Urinary bladder (tissue), 4 donors: ENCODE data around the gene NDUFV2. TPM values are rescaled to one million over a fixed set of nuclear protein-coding genes. Genes with fewer than 3 reads are reported as not detected.
A peak's percentile ranks its signal among the peaks of the same experiment; 100 is the strongest.

Experiments
- DNase-seq: peaks from one replicate; pipeline ENCODE4 v3.0.0-alpha.2; 2015; ENCODE audit errors: extremely low spot score
- H3K27ac ChIP-seq: one replicate; pipeline ENCODE4 v1.5.1; 2013; ENCODE audit warnings: low read depth, mild to moderate bottlenecking, moderate library complexity
- H3K36me3 ChIP-seq: one replicate; pipeline ENCODE4 v1.6.1; 2013; ENCODE audit warnings: mild to moderate bottlenecking, moderate library complexity; ENCODE audit not compliant: insufficient read depth
- H3K4me1 ChIP-seq: one replicate; pipeline ENCODE4 v1.6.1; 2013; ENCODE audit warnings: mild to moderate bottlenecking, moderate library complexity; ENCODE audit not compliant: insufficient read depth
- H3K4me3 ChIP-seq: one replicate; pipeline ENCODE4 v1.5.1; 2013; ENCODE audit warnings: low read depth, low read length
- WGBS: extraction: QIAGEN DNeasy Blood & Tissue Kit; methylation state at CpG from one replicate; pipeline ENCODE4 v1.1.7; 2013; 5-methylcytosine and 5-hydroxymethylcytosine counted together
- polyA plus RNA-seq: library from polyadenylated mRNA; stranded (reverse); fragments of 200-250 nt; gene quantifications from one replicate; pipeline ENCODE4 v1.2.3, GENCODE V29; 2013
- total RNA-seq: library from RNA; depleted of rRNA; stranded (reverse); fragments of >200 nt; gene quantifications from one replicate; pipeline ENCODE4 v1.2.3, GENCODE V29; 2014
- donor health status: healthy with polysubstance abuse.
- donor health status: healthy.

The NDUFV2 gene
- total and polyA plus RNA-seq, 2 donors: 116 to 143 TPM

- H3K4me1 ChIP-seq: no peaks in the 10 kb centered on the region
- H3K27ac ChIP-seq: no peak overlapping the region
- H3K4me3 ChIP-seq: no peak overlapping the region
Observed at GRCh38 chr18:9113468-9114149, 11.1 kb downstream of the NDUFV2 start.

GRCh38 chr18:9115984-9116383, 13.5 kb downstream of the NDUFV2 start:
- Histone ChIP-seq H3K27ac (no peak overlapping the region), H3K36me3 (no peaks in the 10 kb centered on the region), H3K4me3 (no peak overlapping the region), H3K4me1 (no peaks in the 10 kb centered on the region)
- DNase-seq: no peak

More at GRCh38 chr18:9113468-9114149, 11.1 kb downstream of the NDUFV2 start:
- 65% methylated on average over 7 of the region's 7 CpGs for WGBS
- DNase-seq: no peak
- no peaks in the 10 kb centered on the region for H3K36me3 ChIP-seq

GRCh38 chr18:9117980-9118841, 15.7 kb downstream of the NDUFV2 start:
- peak overlapping the region; percentile 38 for H3K27ac ChIP-seq
- no peak for DNase-seq
- WGBS: 28% methylated on average over 5 of the region's 5 CpGs
- H3K4me3 ChIP-seq: no peak overlapping the region
- H3K36me3 ChIP-seq: no peaks in the 10 kb centered on the region
- H3K4me1 ChIP-seq: no peaks in the 10 kb centered on the region

- WGBS: 51% methylated on average over 1 of the region's 1 CpG
Observed at GRCh38 chr18:9120796-9121195, 18.3 kb downstream of the NDUFV2 start.

GRCh38 chr18:9123520-9123919, 21.0 kb downstream of the NDUFV2 start:
- no peak overlapping the region for H3K4me3 ChIP-seq
- DNase-seq: no peak
- 99% methylated on average over 2 of the region's 2 CpGs for WGBS
- H3K36me3 ChIP-seq: no peaks in the 10 kb centered on the region
- H3K27ac ChIP-seq: no peak overlapping the region
- no peaks in the 10 kb centered on the region for H3K4me1 ChIP-seq

More at GRCh38 chr18:9120796-9121195, 18.3 kb downstream of the NDUFV2 start:
- no peak for DNase-seq
- Histone ChIP-seq H3K36me3 (no peaks in the 10 kb centered on the region), H3K4me1 (no peaks in the 10 kb centered on the region), H3K27ac (no peak overlapping the region), H3K4me3 (no peak overlapping the region)

- no peak for DNase-seq
- H3K36me3 ChIP-seq: no peaks in the 10 kb centered on the region
- H3K4me1 ChIP-seq: no peaks in the 10 kb centered on the region
- no peak overlapping the region for H3K4me3 ChIP-seq
- no peak overlapping the region for H3K27ac ChIP-seq
- 93% methylated on average over 1 of the region's 1 CpG for WGBS
Observed at GRCh38 chr18:9124824-9125223, 22.3 kb downstream of the NDUFV2 start.

GRCh38 chr18:9126337-9126736, 23.8 kb downstream of the NDUFV2 start:
- no peak overlapping the region for H3K27ac ChIP-seq
- no peaks in the 10 kb centered on the region for H3K4me1 ChIP-seq

GRCh38 chr18:9130195-9130594, 27.7 kb downstream of the NDUFV2 start:
- no peaks in the 10 kb centered on the region for H3K4me1 ChIP-seq
- 80% methylated on average over 4 of the region's 4 CpGs for WGBS
- H3K27ac ChIP-seq: no peak overlapping the region
- no peak overlapping the region for H3K4me3 ChIP-seq
- DNase-seq: no peak
- peaks cover 7% of the 10 kb centered on the region for H3K36me3 ChIP-seq

More at GRCh38 chr18:9126337-9126736, 23.8 kb downstream of the NDUFV2 start:
- DNase-seq: no peak
- no peak overlapping the region for H3K4me3 ChIP-seq
- 54% methylated on average over 3 of the region's 3 CpGs for WGBS
- H3K36me3 ChIP-seq: peaks cover 3% of the 10 kb centered on the region

GRCh38 chr18:9130806-9131205, 28.3 kb downstream of the NDUFV2 start:
- H3K36me3 ChIP-seq: peaks cover 7% of the 10 kb centered on the region
- H3K4me1 ChIP-seq: no peaks in the 10 kb centered on the region
- H3K27ac ChIP-seq: no peak overlapping the region
- no peak overlapping the region for H3K4me3 ChIP-seq
- DNase-seq: no peak
- WGBS: 76% methylated on average over 2 of the region's 2 CpGs

GRCh38 chr18:9132628-9133027, 30.1 kb downstream of the NDUFV2 start:
- Histone ChIP-seq H3K27ac (no peak overlapping the region), H3K36me3 (peaks cover 7% of the 10 kb centered on the region), H3K4me1 (no peaks in the 10 kb centered on the region), H3K4me3 (no peak overlapping the region)
- WGBS: 97% methylated on average over 4 of the region's 4 CpGs
- no peak for DNase-seq

- Histone ChIP-seq H3K36me3 (peaks cover 7% of the 10 kb centered on the region), H3K4me1 (no peaks in the 10 kb centered on the region), H3K4me3 (no peak overlapping the region), H3K27ac (no peak overlapping the region)
- 91% methylated on average over 2 of the region's 2 CpGs for WGBS
- no peak for DNase-seq
Observed at GRCh38 chr18:9133225-9133624, 30.7 kb downstream of the NDUFV2 start.

- no peak for DNase-seq
- no peaks in the 10 kb centered on the region for H3K4me1 ChIP-seq
- peak overlapping the region; percentile 71 for H3K4me3 ChIP-seq
- peaks cover 7% of the 10 kb centered on the region for H3K36me3 ChIP-seq
- 65% methylated on average over 12 of the region's 12 CpGs for WGBS
- peak overlapping the region; percentile 96 for H3K27ac ChIP-seq
Observed at GRCh38 chr18:9135081-9135911, 32.8 kb downstream of the NDUFV2 start.

- Histone ChIP-seq H3K36me3 (peaks cover 4% of the 10 kb centered on the region), H3K4me3 (peak overlapping the region; percentile 71), H3K27ac (peak overlapping the region; percentile 96), H3K4me1 (no peaks in the 10 kb centered on the region)
- no peak for DNase-seq
- WGBS: under 1% methylated on average over 33 of the region's 33 CpGs
Observed at GRCh38 chr18:9135912-9136314, 33.4 kb downstream of the NDUFV2 start.
